NCI-H345 (cell line): ENCODE data around the gene DHX34.
"Not testable (repeated sequence)": the region's sequence is repeated elsewhere in the genome, so short reads cannot be mapped to it uniquely, and the experiment has no call there.

ENCODE experiments used
- DNase-seq: peaks from one replicate; lab custom pipeline; 2025; lab: John Stamatoyannopoulos, UW

DHX34 gene

GRCh38 chr19:47324502-47324901, 24.6 kb upstream of the DHX34 start:
- DNase-seq, result no peak

- no peak for DNase-seq
Observed at GRCh38 chr19:47330466-47330869, 18.6 kb upstream of the DHX34 start.

GRCh38 chr19:47331490-47331889, 17.6 kb upstream of the DHX34 start:
- no peak for DNase-seq

GRCh38 chr19:47331931-47332547, 17.1 kb upstream of the DHX34 start, which contains the start of gene C5AR2:
C5AR2 (plus strand) TSS chr19:47332175; CDS start chr19:47340800, 8,625 bp downstream.
- no peak for DNase-seq

- DNase-seq, result peak; percentile 10
Observed at GRCh38 chr19:47336765-47337718, 12.1 kb upstream of the DHX34 start.

- no peak for DNase-seq
Observed at GRCh38 chr19:47339196-47339880, 9.8 kb upstream of the DHX34 start.

GRCh38 chr19:47340477-47341208, 8.5 kb upstream of the DHX34 start:
- no peak for DNase-seq

- DNase-seq, result no peak
Observed at GRCh38 chr19:47341734-47342133, 7.4 kb upstream of the DHX34 start.

GRCh38 chr19:47343194-47343802, 5.8 kb upstream of the DHX34 start:
- DNase-seq, result no peak

GRCh38 chr19:47344425-47344824, 4.7 kb upstream of the DHX34 start:
- DNase-seq, result no peak

- DNase-seq, result not testable (repeated sequence)
Observed at GRCh38 chr19:47346024-47346423, 3.1 kb upstream of the DHX34 start.

- no peak for DNase-seq
Observed at GRCh38 chr19:47350630-47351029, 1.5 kb downstream of the DHX34 start.

GRCh38 chr19:47351548-47351947, 2.4 kb downstream of the DHX34 start:
- no peak for DNase-seq

- DNase-seq, result no peak
Observed at GRCh38 chr19:47352095-47352494, 3.0 kb downstream of the DHX34 start.

- DNase-seq, result no peak
Observed at GRCh38 chr19:47353307-47353712, 4.2 kb downstream of the DHX34 start.

- no peak for DNase-seq
Observed at GRCh38 chr19:47356900-47357299, 7.8 kb downstream of the DHX34 start.

GRCh38 chr19:47357788-47358680, 8.9 kb downstream of the DHX34 start:
- DNase-seq, result no peak

- no peak for DNase-seq
Observed at GRCh38 chr19:47358936-47359335, 9.8 kb downstream of the DHX34 start.

GRCh38 chr19:47362321-47362720, 13.2 kb downstream of the DHX34 start:
- no peak for DNase-seq

GRCh38 chr19:47363758-47364531, 14.8 kb downstream of the DHX34 start:
- no peak for DNase-seq
